CD14-positive monocyte (primary cell): ENCODE data around the gene TTBK1. TPM values are rescaled to one million over a fixed set of nuclear protein-coding genes. Genes with fewer than 3 reads are reported as not detected.
A peak's percentile ranks its signal among the peaks of the same experiment; 100 is the strongest.

ENCODE experiments used
- DNase-seq, 3 donors: peaks; one replicate each; pipeline ENCODE4 v3.0.0-alpha.2; 2011 to 2022
- H2AFZ ChIP-seq: 2 replicates; pipeline ENCODE4 v1.6.0; 2012; ENCODE audit warnings: mild to moderate bottlenecking, low read depth, low read length, inconsistent platforms; ENCODE audit not compliant: insufficient read depth, poor library complexity, severe bottlenecking
- H3K27ac ChIP-seq, 2 donors: 1 replicate in 1 of 2; 2 replicates in 1 of 2; pipeline ENCODE4 v1.5.1; 2012 to 2013; ENCODE audit warnings: low read length in 2 of 2, control low read depth in 1 of 2, inconsistent platforms in 1 of 2, low read depth in 1 of 2, mild to moderate bottlenecking in 1 of 2
- H3K27me3 ChIP-seq, 2 donors: one replicate each; pipeline versions ENCODE4 v1.6.0 to v1.6.1; 2011 to 2013; ENCODE audit warnings: low read length in 2 of 2; ENCODE audit not compliant: control insufficient read depth in 2 of 2, insufficient read depth in 2 of 2
- H3K36me3 ChIP-seq, 2 donors: replicated peaks in 1 of 2; 1 replicate in 1 of 2; 2 replicates in 1 of 2; pipeline versions ENCODE4 v1.5.1 to v1.6.1; 2012 to 2013; ENCODE audit warnings: low read length in 2 of 2, control low read depth in 1 of 2, inconsistent platforms in 1 of 2, mild to moderate bottlenecking in 1 of 2; ENCODE audit not compliant: insufficient read depth in 2 of 2, control insufficient read depth in 1 of 2
- H3K4me1 ChIP-seq, 2 donors: 1 replicate in 1 of 2; 2 replicates in 1 of 2; pipeline versions ENCODE4 v1.5.1 to v1.6.1; 2012 to 2013; ENCODE audit warnings: low read length in 2 of 2, control low read depth in 1 of 2, inconsistent platforms in 1 of 2, mild to moderate bottlenecking in 1 of 2, moderate library complexity in 1 of 2; ENCODE audit not compliant: insufficient read depth in 2 of 2, control insufficient read depth in 1 of 2
- H3K4me2 ChIP-seq: replicated peaks from 2 replicates; pipeline ENCODE3; 2012; ENCODE audit warnings: low read length, moderate library complexity, mild to moderate bottlenecking; ENCODE audit not compliant: poor library complexity, severe bottlenecking; ENCODE audit errors: extremely low read depth
- H3K4me3 ChIP-seq, 3 experiments: fragments of 200-600 bp in 1 of 3; sonication (generic) in 1 of 3; replicated peaks in 1 of 3; 1 replicate in 2 of 3; 2 replicates in 1 of 3; pipeline ENCODE4 v1.5.1; 2011 to 2013; ENCODE audit warnings: low read length in 3 of 3, mild to moderate bottlenecking in 3 of 3, control low read depth in 2 of 3, low read depth in 2 of 3, inconsistent platforms in 1 of 3, moderate library complexity in 1 of 3
- H3K79me2 ChIP-seq: 2 replicates; pipeline ENCODE4 v1.6.0; 2012; ENCODE audit warnings: mild to moderate bottlenecking, control low read depth, inconsistent platforms, low read length, moderate library complexity; ENCODE audit not compliant: insufficient read depth
- H3K9ac ChIP-seq: 2 replicates; pipeline ENCODE4 v1.6.0; 2017; ENCODE audit warnings: low read length, mild to moderate bottlenecking; ENCODE audit not compliant: insufficient read depth, poor library complexity, severe bottlenecking
- H3K9me3 ChIP-seq, 2 donors: replicated peaks in 1 of 2; 1 replicate in 1 of 2; 2 replicates in 1 of 2; pipeline versions ENCODE4 v1.5.1 to v1.6.1; 2012 to 2013; ENCODE audit warnings: low read length in 2 of 2, control low read depth in 1 of 2; ENCODE audit not compliant: control insufficient read depth in 1 of 2, insufficient read depth in 1 of 2
- H4K20me1 ChIP-seq: 2 replicates; pipeline ENCODE4 v1.6.0; 2012; ENCODE audit warnings: mild to moderate bottlenecking, low read length, control low read depth, moderate library complexity; ENCODE audit not compliant: insufficient read depth
- H3K27ac Mint-ChIP-seq, 7 donors: one replicate each; pipeline ENCODE4 v1.8.0; 2020; ENCODE audit warnings: mild to moderate bottlenecking in 7 of 7, mixed read lengths in 7 of 7, moderate library complexity in 6 of 7, inconsistent platforms in 2 of 7
- H3K27me3 Mint-ChIP-seq, 3 donors: one replicate each; pipeline ENCODE4 v1.8.0; 2021 to 2022; ENCODE audit warnings: low read depth in 3 of 3, mild to moderate bottlenecking in 3 of 3, mixed read lengths in 3 of 3, moderate library complexity in 3 of 3, inconsistent platforms in 1 of 3
- H3K36me3 Mint-ChIP-seq, 2 donors: one replicate each; pipeline ENCODE4 v1.8.0; 2020; ENCODE audit warnings: mixed read lengths in 2 of 2, inconsistent platforms in 1 of 2, mild to moderate bottlenecking in 1 of 2
- H3K4me1 Mint-ChIP-seq: one replicate; pipeline ENCODE4 v1.8.0; 2020; ENCODE audit warnings: mild to moderate bottlenecking, mixed read lengths
- H3K4me3 Mint-ChIP-seq, 2 donors: one replicate each; pipeline ENCODE4 v1.8.0; 2020; ENCODE audit warnings: mild to moderate bottlenecking in 2 of 2, mixed read lengths in 2 of 2, moderate library complexity in 1 of 2
- H3K9me3 Mint-ChIP-seq, 7 donors: one replicate each; pipeline ENCODE4 v1.8.0; 2020 to 2022; ENCODE audit warnings: mixed read lengths in 7 of 7, mild to moderate bottlenecking in 6 of 7, moderate library complexity in 6 of 7, inconsistent platforms in 2 of 7
- WGBS: methylation state at CpG from one replicate; pipeline ENCODE4 v1.1.5; 2013; ENCODE audit warnings: missing lambda C conversion rate; ENCODE audit not compliant: insufficient coverage; 5-methylcytosine and 5-hydroxymethylcytosine counted together
- intact Hi-C, 2 donors: fragments of 100-400 bp; cut with micrococcal nuclease; formaldehyde crosslinking; loops; one replicate each; pipeline versions ENCODE4 v1.15.0 to v1.15.1; 2023
- polyA plus RNA-seq, 3 donors: library from polyadenylated mRNA; depleted of rRNA in 1 of 3; unstranded in 2 of 3; stranded (reverse) in 1 of 3; fragments of 300-500 nt in 2 of 3; fragments of >200 nt in 1 of 3; fragmentation: Illumina TruSeq in 2 of 3; gene quantifications; 1 replicate in 2 of 3; 2 replicates in 1 of 3; pipeline ENCODE4 v1.2.3, GENCODE V29; 2012 to 2021
- TF ChIP-seq, protein P1 (sequence below): fragments of 200-600 bp; IDR thresholded peaks from one replicate; pipeline ENCODE4 v1.8.0; 2022; ENCODE audit warnings: antibody characterized with exemption, mild to moderate bottlenecking

The TTBK1 gene
- polyA plus RNA-seq, 3 donors: not detected

DNA sequence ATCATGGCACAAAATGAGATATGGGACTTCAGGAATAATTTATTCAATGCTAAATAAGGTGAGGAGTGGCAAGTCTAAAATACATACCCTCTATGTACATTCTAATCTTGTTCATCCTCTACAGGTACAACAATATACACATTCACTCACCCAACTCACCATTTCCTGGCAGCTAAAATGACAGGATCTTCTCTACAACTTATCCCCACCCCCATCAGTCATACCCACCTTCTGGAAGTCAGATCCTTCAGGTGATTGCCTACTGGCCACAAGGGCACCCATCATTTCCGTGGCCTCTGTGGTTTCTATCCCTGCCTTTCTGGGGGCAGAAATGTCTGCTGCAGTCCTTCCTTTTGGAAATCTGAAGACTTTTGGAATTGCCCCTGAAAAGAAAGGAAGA is 88.2 kb downstream of the TTBK1 start:
- Histone ChIP-seq H4K20me1 (no peaks in the 10 kb centered on the region), H3K36me3 (peaks cover 3 to 11% of the 10 kb centered on the region in 2 donors), H3K9me3 (no peaks in the 10 kb centered on the region), H3K27ac (peak overlapping the region; percentile 66), H3K4me3 (peak overlapping the region in 2 of 3 experiments; percentile 10 to 55), H3K4me2 (peak overlapping the region; percentile 55), H3K4me1 (peaks cover 42 to 43% of the 10 kb centered on the region in 2 donors), H2AFZ (peak overlapping the region; percentile 57), H3K27me3 (no peaks in the 10 kb centered on the region), H3K79me2 (no peaks in the 10 kb centered on the region), H3K9ac (no peak overlapping the region)
- peak overlapping the region; percentile 60 to 92 (median 84) for H3K27ac Mint-ChIP-seq
- peaks cover 12 to 19% of the 10 kb centered on the region in 2 donors for H3K36me3 Mint-ChIP-seq
- WGBS: 0% methylated on average over 1 of the region's 1 CpG
- TF ChIP-seq, protein P1, sequence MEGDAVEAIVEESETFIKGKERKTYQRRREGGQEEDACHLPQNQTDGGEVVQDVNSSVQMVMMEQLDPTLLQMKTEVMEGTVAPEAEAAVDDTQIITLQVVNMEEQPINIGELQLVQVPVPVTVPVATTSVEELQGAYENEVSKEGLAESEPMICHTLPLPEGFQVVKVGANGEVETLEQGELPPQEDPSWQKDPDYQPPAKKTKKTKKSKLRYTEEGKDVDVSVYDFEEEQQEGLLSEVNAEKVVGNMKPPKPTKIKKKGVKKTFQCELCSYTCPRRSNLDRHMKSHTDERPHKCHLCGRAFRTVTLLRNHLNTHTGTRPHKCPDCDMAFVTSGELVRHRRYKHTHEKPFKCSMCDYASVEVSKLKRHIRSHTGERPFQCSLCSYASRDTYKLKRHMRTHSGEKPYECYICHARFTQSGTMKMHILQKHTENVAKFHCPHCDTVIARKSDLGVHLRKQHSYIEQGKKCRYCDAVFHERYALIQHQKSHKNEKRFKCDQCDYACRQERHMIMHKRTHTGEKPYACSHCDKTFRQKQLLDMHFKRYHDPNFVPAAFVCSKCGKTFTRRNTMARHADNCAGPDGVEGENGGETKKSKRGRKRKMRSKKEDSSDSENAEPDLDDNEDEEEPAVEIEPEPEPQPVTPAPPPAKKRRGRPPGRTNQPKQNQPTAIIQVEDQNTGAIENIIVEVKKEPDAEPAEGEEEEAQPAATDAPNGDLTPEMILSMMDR: no peak
- H3K4me1 Mint-ChIP-seq: peaks cover 39% of the 10 kb centered on the region
- no peaks in the 10 kb centered on the region for H3K27me3 Mint-ChIP-seq
- H3K4me3 Mint-ChIP-seq: peak overlapping the region; percentile 17 to 68
- intact Hi-C loops: no loop called here
- no peaks in the 10 kb centered on the region for H3K9me3 Mint-ChIP-seq
- no peak for DNase-seq

DNA sequence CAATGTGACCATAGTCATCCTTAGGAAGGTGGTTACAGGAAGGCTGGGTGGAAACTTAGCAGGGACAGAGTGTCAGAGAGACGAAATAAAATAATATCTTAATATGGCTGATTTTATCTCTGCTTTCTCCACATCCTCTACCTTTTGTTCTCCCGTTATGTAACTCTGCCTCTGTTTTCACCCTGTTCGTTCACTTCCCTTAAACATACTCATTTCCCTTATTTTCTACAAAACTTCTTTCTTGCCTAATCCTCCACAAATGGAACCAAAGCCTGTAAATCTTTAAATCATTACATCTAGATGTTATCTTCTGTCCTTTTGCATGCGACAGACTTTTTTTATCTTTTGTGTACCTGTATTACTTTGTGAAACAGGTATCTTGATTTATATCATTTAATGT is 88.6 kb downstream of the TTBK1 start:
- H2AFZ ChIP-seq: peak overlapping the region; percentile 57
- peaks cover 42 to 43% of the 10 kb centered on the region in 2 donors for H3K4me1 ChIP-seq
- no CpG with 5 or more reads among the region's 4 CpGs for WGBS
- peak overlapping the region; percentile 17 to 72 for H3K4me3 Mint-ChIP-seq
- no peaks in the 10 kb centered on the region for H3K27me3 ChIP-seq
- peak overlapping the region in 2 of 3 experiments; percentile 10 to 55 for H3K4me3 ChIP-seq
- TF ChIP-seq, protein P1: no peak
- no peaks in the 10 kb centered on the region for H3K9me3 ChIP-seq
- DNase-seq: peak; percentile 53 to 71 (median 65)
- no peaks in the 10 kb centered on the region for H3K9me3 Mint-ChIP-seq
- peaks cover 5 to 14% of the 10 kb centered on the region in 2 donors for H3K36me3 ChIP-seq
- H3K27ac ChIP-seq: peak overlapping the region; percentile 66
- H4K20me1 ChIP-seq: no peaks in the 10 kb centered on the region
- H3K27ac Mint-ChIP-seq: peak overlapping the region; percentile 60 to 92 (median 84)
- intact Hi-C loops: no loop called here
- no peaks in the 10 kb centered on the region for H3K79me2 ChIP-seq
- no peaks in the 10 kb centered on the region for H3K27me3 Mint-ChIP-seq
- peak overlapping the region; percentile 55 for H3K4me2 ChIP-seq
- H3K9ac ChIP-seq: no peak overlapping the region
- H3K4me1 Mint-ChIP-seq: peaks cover 39% of the 10 kb centered on the region
- peaks cover 16 to 23% of the 10 kb centered on the region in 2 donors for H3K36me3 Mint-ChIP-seq
